HG03520 (cell line): ENCODE results near the gene NPAS3.

Experiments
- ATAC-seq: cut with Tn5 transposase; IDR thresholded peaks from one replicate; pipeline ENCODE4 v1.9.1; 2021; ENCODE audit warnings: mild to moderate bottlenecking, moderate library complexity; ENCODE audit not compliant: unreplicated experiment

NPAS3 gene

GRCh38 chr14:32938719-32939253 is at the start of gene NPAS3:
TSS of gene NPAS3 (plus strand) at chr14:32938879.
- no peak for ATAC-seq

GRCh38 chr14:32896979-32897697 is 41.5 kb upstream of the NPAS3 start:
- no peak for ATAC-seq

GRCh38 chr14:32897698-32898064 is 41.0 kb upstream of the NPAS3 start:
- ATAC-seq = no peak

- no peak for ATAC-seq
These were observed 39.8 kb upstream of the NPAS3 start for GRCh38 chr14:32898876-32899275.

- ATAC-seq = no peak
These were observed 38.1 kb upstream of the NPAS3 start for GRCh38 chr14:32900547-32900946.

GRCh38 chr14:32905013-32905412 is 33.7 kb upstream of the NPAS3 start:
- ATAC-seq = no peak

- ATAC-seq = no peak
These were observed 32.0 kb upstream of the NPAS3 start for GRCh38 chr14:32906672-32907071.

GRCh38 chr14:32908196-32909084 is 30.2 kb upstream of the NPAS3 start:
- ATAC-seq = no peak

- no peak for ATAC-seq
These were observed 25.0 kb upstream of the NPAS3 start for GRCh38 chr14:32913725-32914124.

GRCh38 chr14:32914391-32914790 is 24.3 kb upstream of the NPAS3 start:
- no peak for ATAC-seq

- no peak for ATAC-seq
These were observed 17.9 kb upstream of the NPAS3 start for GRCh38 chr14:32920696-32921276.

GRCh38 chr14:32925439-32925838 is 13.2 kb upstream of the NPAS3 start:
- ATAC-seq = no peak

- no peak for ATAC-seq
These were observed 6.3 kb upstream of the NPAS3 start for GRCh38 chr14:32932302-32932913.

- ATAC-seq = no peak
These were observed 5.6 kb upstream of the NPAS3 start for GRCh38 chr14:32932914-32933628.

GRCh38 chr14:32933629-32934072 is 5.0 kb upstream of the NPAS3 start:
- ATAC-seq = no peak

GRCh38 chr14:32934073-32934880 is 4.4 kb upstream of the NPAS3 start:
- no peak for ATAC-seq

- ATAC-seq = no peak
These were observed 3.6 kb upstream of the NPAS3 start for GRCh38 chr14:32934881-32935633.

GRCh38 chr14:32939254-32940065 is 781 bp downstream of the NPAS3 start:
- no peak for ATAC-seq
